Fibroblast of lung (primary cell): ENCODE data around the gene TENM4. TPM values are rescaled to one million over a fixed set of nuclear protein-coding genes. Genes with fewer than 3 reads are reported as not detected.

Source experiments
- DNase-seq, 2 donors: peaks; one replicate each; pipeline versions ENCODE4 v3.0.0 to v3.0.0-alpha.2; 2010; ENCODE audit warnings: low read depth in 2 of 2
- H2AFZ ChIP-seq: 2 replicates; pipeline ENCODE4 v1.5.1; 2012; ENCODE audit warnings: low read length, control low read depth, inconsistent platforms
- H3K27ac ChIP-seq: 2 replicates; pipeline ENCODE4 v1.5.1; 2011; ENCODE audit warnings: low read length, control low read depth; ENCODE audit not compliant: insufficient read depth
- H3K27me3 ChIP-seq: 2 replicates; pipeline ENCODE4 v1.5.1; 2011; ENCODE audit warnings: mild to moderate bottlenecking, low read length; ENCODE audit not compliant: control insufficient read depth, insufficient read depth
- H3K36me3 ChIP-seq: 2 replicates; pipeline ENCODE4 v1.5.1; 2011; ENCODE audit warnings: low read length; ENCODE audit not compliant: control insufficient read depth, insufficient read depth
- H3K4me1 ChIP-seq: 2 replicates; pipeline ENCODE4 v1.5.1; 2011; ENCODE audit warnings: low read length; ENCODE audit not compliant: control insufficient read depth, insufficient read depth; ENCODE audit errors: extremely low read depth
- H3K4me2 ChIP-seq: 2 replicates; pipeline ENCODE4 v1.5.1; 2011; ENCODE audit warnings: low read length, control low read depth; ENCODE audit not compliant: insufficient read depth; ENCODE audit errors: extremely low read depth
- H3K4me3 ChIP-seq, 4 experiments: fragments of 200-600 bp in 1 of 4; sonication (generic) in 1 of 4; replicated peaks in 1 of 4; 2 replicates each; pipeline ENCODE4 v1.5.1; 2011 to 2016; ENCODE audit warnings: low read length in 4 of 4, low read depth in 3 of 4, mild to moderate bottlenecking in 3 of 4, control low read depth in 2 of 4, inconsistent platforms in 1 of 4, mixed read lengths in 1 of 4; ENCODE audit not compliant: insufficient read depth in 1 of 4; ENCODE audit errors: control extremely low read depth in 1 of 4
- H3K79me2 ChIP-seq: 2 replicates; pipeline ENCODE4 v1.5.1; 2012; ENCODE audit warnings: mild to moderate bottlenecking, low read length, inconsistent platforms; ENCODE audit not compliant: control insufficient read depth, insufficient read depth
- H3K9ac ChIP-seq: 2 replicates; pipeline ENCODE4 v1.5.1; 2011; ENCODE audit warnings: mild to moderate bottlenecking, low read length, control low read depth; ENCODE audit not compliant: insufficient read depth
- H3K9me3 ChIP-seq: 2 replicates; pipeline ENCODE4 v1.5.1; 2012; ENCODE audit warnings: low read depth, low read length; ENCODE audit not compliant: control insufficient read depth, insufficient read depth
- H4K20me1 ChIP-seq: 2 replicates; pipeline ENCODE4 v1.5.1; 2011; ENCODE audit warnings: low read length; ENCODE audit not compliant: control insufficient read depth, insufficient read depth; ENCODE audit errors: extremely low read depth
- EZH2 ChIP-seq: IDR thresholded peaks from 2 replicates; pipeline ENCODE4 v1.5.1; 2012; ENCODE audit warnings: low read length, control low read depth, mild to moderate bottlenecking; ENCODE audit errors: missing control alignments
- polyA plus RNA-seq, 2 donors: library from polyadenylated mRNA; depleted of rRNA in 1 of 2; stranded (reverse) in 1 of 2; unstranded in 1 of 2; fragments of >200 nt; gene quantifications; 2 replicates each; pipeline ENCODE4 v1.2.1, GENCODE V29; 2011 to 2012; ENCODE audit warnings: missing spikeins in 1 of 2
- total RNA-seq: library from RNA; depleted of rRNA; stranded (reverse); fragments of >200 nt; gene quantifications from 2 replicates; pipeline ENCODE4 v1.2.1, GENCODE V29; 2014
- TF ChIP-seq, protein P1 (sequence below), 2 donors: IDR thresholded peaks in 1 of 2; conservative IDR thresholded peaks in 1 of 2; 1 replicate in 1 of 2; 2 replicates in 1 of 2; pipeline ENCODE4 v1.5.1; 2011 to 2012; ENCODE audit warnings: low read length in 2 of 2, control low read depth in 1 of 2, inconsistent platforms in 1 of 2, low read depth in 1 of 2, mild to moderate bottlenecking in 1 of 2

Gene TENM4
- total and polyA plus RNA-seq, 2 donors (not counting 1 experiment from before 2014, with no cell fraction given), result 4.6 to 48.4 TPM

DNA sequence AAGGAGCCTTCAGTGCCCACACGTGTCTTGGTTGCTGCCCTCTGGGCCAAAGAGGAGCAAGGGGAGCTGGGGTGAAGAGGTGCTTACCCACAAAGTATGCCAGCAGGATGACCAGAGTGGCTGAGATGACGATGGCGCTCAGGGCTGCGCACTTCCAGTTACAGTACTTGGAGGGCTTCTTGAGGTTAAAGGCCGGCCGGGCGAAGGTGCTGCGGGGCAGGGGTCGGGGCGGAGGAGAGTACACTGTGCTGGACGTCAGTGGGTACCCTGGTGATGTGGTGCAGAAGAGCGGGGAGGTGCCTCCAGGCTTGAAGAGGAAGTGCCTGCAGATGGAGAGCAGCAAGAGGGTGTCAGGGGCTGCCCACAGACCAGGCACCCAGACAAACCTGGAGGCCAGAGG is 551.1 kb downstream of the TENM4 start:
- Histone ChIP-seq H3K36me3 (peaks cover 2% of the 10 kb centered on the region), H3K79me2 (no peaks in the 10 kb centered on the region), H3K27ac (no peak overlapping the region), H2AFZ (no peak overlapping the region), H3K4me1 (no peaks in the 10 kb centered on the region), H3K9me3 (no peaks in the 10 kb centered on the region), H3K9ac (no peak overlapping the region), H4K20me1 (no peaks in the 10 kb centered on the region), H3K27me3 (no peaks in the 10 kb centered on the region), H3K4me3 (no peak overlapping the region), H3K4me2 (no peak overlapping the region)
- TF ChIP-seq, protein P1, sequence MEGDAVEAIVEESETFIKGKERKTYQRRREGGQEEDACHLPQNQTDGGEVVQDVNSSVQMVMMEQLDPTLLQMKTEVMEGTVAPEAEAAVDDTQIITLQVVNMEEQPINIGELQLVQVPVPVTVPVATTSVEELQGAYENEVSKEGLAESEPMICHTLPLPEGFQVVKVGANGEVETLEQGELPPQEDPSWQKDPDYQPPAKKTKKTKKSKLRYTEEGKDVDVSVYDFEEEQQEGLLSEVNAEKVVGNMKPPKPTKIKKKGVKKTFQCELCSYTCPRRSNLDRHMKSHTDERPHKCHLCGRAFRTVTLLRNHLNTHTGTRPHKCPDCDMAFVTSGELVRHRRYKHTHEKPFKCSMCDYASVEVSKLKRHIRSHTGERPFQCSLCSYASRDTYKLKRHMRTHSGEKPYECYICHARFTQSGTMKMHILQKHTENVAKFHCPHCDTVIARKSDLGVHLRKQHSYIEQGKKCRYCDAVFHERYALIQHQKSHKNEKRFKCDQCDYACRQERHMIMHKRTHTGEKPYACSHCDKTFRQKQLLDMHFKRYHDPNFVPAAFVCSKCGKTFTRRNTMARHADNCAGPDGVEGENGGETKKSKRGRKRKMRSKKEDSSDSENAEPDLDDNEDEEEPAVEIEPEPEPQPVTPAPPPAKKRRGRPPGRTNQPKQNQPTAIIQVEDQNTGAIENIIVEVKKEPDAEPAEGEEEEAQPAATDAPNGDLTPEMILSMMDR (conservative IDR thresholded peaks at IDR 0.05 in 1 of 2, IDR thresholded peaks at IDR 0.05 in 1 of 2; ENCODE audit: low read depth in 1 of 2, low read length in 2 of 2), result no peak
- TF ChIP-seq EZH2, result no peak
- no peak for DNase-seq

DNA sequence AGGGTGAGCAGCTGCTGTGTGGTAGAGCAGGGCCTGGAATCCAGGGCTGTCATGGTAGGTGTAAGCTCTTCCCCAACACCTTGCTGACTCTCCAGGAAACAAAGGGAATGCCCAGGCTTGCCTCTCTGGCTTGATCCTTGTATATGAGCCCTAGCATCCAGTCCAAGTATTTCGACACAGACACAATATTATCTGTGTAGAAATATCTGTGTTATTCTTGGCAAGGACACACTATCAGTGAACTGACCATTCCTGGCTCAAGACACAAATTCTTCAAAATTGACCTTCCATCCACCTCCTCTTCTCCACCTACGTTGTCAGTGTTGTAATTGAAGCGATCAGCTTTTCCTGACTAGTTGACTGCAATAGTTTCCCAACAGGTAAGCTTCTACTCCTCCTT is 554.2 kb downstream of the TENM4 start:
- peak; percentile 50 to 54 for DNase-seq
- Histone ChIP-seq H4K20me1 (no peaks in the 10 kb centered on the region), H3K27ac (no peak overlapping the region)

DNA sequence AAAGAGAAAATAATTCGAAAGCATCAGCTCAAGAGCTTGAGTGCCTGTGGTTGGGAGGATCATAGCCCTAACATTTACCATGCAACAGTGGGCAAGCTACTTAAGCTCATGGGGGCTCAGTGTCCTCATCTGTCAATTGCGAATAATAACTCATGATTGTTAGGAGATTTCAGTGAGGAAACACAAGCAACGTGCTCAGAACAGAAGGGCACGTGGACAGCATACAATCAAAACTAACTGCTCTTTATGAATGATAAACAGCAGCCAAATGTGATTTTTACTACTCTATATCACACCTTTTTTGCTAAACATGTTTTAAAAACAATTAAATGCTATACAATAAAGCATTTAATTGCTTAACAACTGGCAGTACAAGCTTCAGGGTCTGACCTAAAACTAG is 556.1 kb downstream of the TENM4 start:
- Histone ChIP-seq H3K36me3 (peaks cover 4% of the 10 kb centered on the region), H3K4me1 (no peaks in the 10 kb centered on the region), H3K4me2 (no peak overlapping the region), H3K9ac (no peak overlapping the region), H3K27ac (no peak overlapping the region), H3K79me2 (no peaks in the 10 kb centered on the region), H3K9me3 (no peaks in the 10 kb centered on the region), H3K4me3 (no peak overlapping the region), H2AFZ (no peak overlapping the region), H4K20me1 (no peaks in the 10 kb centered on the region), H3K27me3 (no peaks in the 10 kb centered on the region)
- TF ChIP-seq, protein P1 (conservative IDR thresholded peaks at IDR 0.05 in 1 of 2, IDR thresholded peaks at IDR 0.05 in 1 of 2; ENCODE audit: low read depth in 1 of 2, low read length in 2 of 2), result no peak
- no peak for TF ChIP-seq EZH2
- DNase-seq, result no peak

More for the DNA sequence above, 554.2 kb downstream of the TENM4 start:
- TF ChIP-seq, protein P1 (conservative IDR thresholded peaks at IDR 0.05 in 1 of 2, IDR thresholded peaks at IDR 0.05 in 1 of 2; ENCODE audit: low read depth in 1 of 2, low read length in 2 of 2), result no peak
- no peak for TF ChIP-seq EZH2
- Histone ChIP-seq H3K9me3 (no peaks in the 10 kb centered on the region), H3K36me3 (peaks cover 2% of the 10 kb centered on the region), H3K4me1 (no peaks in the 10 kb centered on the region), H2AFZ (no peak overlapping the region), H3K79me2 (no peaks in the 10 kb centered on the region), H3K9ac (no peak overlapping the region), H3K4me2 (no peak overlapping the region), H3K27me3 (no peaks in the 10 kb centered on the region), H3K4me3 (no peak overlapping the region)
